ENCODE results near the gene LTK. TPM values are rescaled to one million over a fixed set of nuclear protein-coding genes. Genes with fewer than 3 reads are reported as not detected.

Gene LTK
- 0.12 TPM for total RNA-seq

DNA sequence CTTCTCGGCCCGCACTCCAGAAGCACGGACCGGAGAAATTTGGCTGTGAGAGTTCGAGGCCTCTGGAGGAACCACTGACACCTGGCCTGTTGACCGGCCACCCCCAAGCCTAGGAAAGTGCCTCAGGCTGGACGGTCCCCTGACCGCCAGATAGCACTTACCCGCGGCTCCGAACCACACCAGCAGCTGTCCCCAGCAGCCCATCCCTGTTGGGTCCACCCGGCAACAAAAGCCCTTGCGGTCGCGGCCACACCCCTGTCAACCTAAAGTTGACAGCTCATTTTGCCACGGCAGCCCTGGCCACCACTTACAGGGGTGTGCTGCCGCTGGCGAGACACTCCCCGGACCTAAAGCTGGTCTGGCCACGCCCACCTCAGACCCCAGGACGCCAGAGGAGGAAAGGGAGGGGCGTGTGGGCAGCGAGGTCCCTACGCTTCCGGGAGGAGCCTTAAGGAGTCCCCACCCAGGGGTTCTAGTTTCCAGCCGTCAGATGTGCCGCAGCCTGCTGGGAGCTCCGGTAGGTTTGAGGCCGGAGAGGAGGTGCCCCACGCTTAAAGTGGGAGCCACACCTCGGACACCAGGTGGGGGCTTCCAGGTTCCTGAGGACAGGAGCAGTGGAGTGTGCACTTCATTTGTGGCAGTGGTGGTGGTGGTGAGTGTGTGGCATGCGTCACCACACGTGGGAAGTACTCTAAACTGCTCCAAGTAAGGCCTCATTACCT lies at the start of gene LTK:
TSS of gene LTK (minus strand) at position 322 of the 722 bp plus-strand sequence. CDS start at position 204, 118 bp downstream.
- ATAC-seq: peak; percentile 30

DNA sequence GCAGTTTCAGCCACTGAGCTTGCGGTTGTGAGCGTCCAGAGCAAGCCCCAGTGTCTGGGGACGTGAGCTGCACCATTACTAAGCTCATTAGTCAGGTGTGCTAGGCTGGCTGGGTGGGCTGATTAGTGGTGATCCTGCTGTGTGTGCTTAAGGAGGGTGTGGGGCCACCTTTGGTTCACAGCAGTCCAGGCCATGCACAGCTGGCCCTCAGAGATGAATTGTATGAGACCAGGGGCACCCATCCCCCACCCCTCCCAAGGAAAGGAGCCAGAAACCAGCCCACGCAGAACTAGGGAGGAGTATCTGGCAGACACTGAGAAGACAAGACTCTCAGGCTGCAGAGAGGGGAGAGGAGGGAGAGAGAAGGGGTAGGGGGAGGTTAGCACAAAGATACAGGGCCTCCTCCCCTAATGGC lies 49.2 kb upstream of the LTK start:
- ATAC-seq: no peak

GRCh38 chr15:41562244-41562643 lies 48.6 kb upstream of the LTK start:
- no peak for ATAC-seq

GRCh38 chr15:41561777-41562145 lies 48.1 kb upstream of the LTK start:
- ATAC-seq: no peak

DNA sequence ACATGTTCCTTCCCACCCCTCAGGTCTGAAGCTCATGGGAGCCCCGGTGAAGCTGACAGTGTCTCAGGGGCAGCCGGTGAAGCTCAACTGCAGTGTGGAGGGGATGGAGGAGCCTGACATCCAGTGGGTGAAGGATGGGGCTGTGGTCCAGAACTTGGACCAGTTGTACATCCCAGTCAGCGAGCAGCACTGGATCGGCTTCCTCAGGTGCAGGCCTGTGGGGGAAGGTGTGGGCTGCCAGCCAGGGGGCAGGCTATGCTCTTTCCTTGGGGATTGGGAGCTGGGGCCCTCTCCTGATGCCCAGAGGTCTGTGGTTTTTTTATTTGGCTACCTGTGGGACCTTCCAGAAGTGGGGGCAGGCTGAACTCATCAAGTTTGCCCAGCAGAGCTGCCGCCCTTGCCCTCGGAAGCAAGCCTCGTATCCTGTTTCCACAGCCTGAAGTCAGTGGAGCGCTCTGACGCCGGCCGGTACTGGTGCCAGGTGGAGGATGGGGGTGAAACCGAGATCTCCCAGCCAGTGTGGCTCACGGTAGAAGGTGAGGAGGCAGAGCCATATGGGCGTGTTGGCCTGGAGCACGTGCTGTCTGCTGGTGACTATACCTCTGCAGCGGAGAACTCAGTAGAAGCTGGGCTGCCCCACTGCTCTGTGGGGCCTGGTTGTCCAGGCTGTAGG lies 47.6 kb upstream of the LTK start:
- ATAC-seq: no peak

DNA sequence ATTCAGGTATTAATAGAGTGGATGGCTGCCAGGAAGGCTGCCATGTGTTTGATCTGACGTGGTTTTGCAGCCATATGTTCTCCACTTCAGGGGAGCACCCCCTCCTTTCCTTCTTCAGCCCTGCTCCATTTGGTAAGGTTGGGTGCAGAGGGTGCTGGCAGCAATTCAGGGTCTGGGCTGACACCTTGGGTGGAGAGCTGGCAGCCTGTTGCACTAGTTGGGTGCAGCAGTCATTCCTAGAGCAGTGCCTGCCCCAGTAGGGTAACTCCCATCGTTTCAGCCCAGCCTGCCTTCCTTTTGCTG lies 46.9 kb upstream of the LTK start:
- ATAC-seq: peak; percentile 40

GRCh38 chr15:41559239-41559782 lies 45.7 kb upstream of the LTK start:
- ATAC-seq: no peak

- peak; percentile 48 for ATAC-seq
These were observed 45.0 kb upstream of the LTK start, which contains the start of gene TYRO3 for GRCh38 chr15:41558400-41559238. TYRO3 (plus strand) TSS chr15:41559212; CDS start chr15:41559258, 46 bp downstream.

DNA sequence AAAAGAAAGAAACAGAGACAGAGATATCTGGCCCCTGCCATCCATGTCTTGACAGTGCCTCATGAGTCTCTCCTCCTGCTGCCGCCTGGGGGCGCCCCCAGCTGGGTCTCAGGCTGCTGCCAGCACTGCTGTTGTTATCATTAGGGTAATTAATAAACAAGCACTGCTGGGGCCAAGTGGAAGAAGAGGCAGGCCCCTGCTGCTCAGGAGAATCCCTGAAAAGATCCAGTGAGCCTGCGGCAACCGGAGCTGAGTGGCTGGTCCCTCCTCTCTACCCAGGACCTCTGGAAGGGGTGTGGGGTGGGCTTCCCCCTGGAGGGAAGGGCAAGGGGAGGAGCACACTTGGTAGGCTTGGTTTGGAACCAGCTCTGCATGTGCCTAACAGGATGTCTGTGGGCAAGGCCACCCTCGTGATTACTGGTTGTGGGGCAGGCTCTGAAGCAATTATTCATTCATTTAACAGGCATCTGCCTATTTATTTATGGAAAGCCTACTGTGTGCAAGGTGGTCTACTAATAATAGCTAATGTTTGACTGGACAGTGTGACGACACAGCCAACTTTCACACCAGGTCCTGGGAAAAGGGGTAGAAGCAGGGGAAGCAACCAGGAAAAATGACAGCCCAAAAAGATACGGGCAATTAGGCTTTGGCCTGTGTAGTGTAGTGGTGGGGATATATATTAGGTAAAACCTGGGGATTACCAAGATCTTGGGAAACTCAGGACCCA lies 44.2 kb upstream of the LTK start:
- ATAC-seq: peak; percentile 64

GRCh38 chr15:41556677-41557076 lies 43.0 kb upstream of the LTK start:
- ATAC-seq: no peak

GRCh38 chr15:41554915-41555314 lies 41.3 kb upstream of the LTK start:
- no peak for ATAC-seq

DNA sequence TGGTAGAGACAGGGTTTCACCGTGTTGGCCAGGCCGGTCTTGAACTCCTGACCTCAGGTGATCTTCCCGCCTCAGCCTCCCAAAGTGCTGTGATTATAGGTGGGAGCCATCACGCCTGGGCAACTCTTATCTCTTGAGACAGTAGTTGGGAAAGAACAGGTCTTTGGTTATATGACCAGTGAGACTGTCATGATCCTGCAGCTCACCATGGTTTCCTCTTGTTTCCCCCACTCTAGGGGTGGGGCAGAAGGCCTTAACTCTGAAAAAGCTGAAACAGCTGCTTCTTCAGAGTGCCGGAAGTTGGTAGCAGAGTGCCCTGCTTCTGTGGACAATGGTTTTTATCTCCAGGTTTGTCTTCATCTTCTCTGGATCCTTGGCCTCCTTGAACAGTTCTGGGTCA lies 40.7 kb upstream of the LTK start:
- no peak for ATAC-seq

DNA sequence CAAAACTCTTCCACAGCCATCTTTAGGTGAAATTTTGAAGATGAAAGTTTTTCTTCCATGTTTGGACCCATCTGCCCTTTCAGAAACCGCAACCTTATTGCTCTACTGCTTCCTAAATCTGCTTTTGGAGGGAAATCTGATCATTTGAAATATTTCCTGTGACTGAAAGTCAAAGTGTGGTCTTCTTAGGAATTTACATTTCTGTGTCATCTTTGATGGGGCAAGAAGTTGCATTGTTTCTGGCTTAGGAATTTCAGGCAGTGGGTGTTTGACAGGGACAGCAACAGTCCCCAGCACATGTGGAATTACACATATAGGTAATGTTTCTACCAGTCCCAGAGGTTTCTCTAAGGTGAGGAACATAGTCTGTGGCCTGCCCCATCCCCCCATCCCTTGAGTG lies 40.1 kb upstream of the LTK start:
- ATAC-seq: no peak

DNA sequence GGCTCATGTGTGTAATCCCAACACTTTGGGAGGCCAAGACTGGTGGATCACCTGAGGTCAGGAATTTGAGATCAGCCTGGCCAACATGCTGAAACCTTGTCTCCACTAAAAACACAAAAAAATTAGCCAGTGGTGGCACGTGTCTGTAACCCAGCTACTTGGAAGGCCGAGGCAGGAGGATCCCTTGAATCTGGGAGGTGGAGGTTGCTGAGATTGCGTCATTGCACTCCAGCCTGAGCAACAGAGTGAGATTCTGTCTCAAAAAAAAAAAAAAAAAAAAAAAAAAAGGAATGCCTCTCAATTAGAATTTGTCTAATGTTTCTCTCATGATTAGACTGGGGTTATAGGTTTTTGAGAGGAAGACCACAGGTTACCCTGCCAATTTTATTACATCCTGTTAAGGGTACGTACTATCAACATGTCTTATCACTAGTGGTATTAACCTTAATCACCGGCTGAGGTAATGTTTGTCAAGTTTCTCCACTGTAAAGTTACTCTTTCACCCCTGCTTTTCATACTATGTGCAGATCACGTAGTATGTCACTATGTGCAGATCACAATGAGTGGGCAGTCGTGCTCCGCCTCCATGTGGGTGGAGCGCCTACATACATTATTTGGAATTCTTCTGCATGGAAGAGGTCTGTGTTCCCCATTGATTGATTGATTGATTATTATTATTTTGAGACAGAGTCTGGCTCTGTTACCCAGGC lies 36.6 kb upstream of the LTK start:
- ATAC-seq: no peak

GRCh38 chr15:41546851-41547786 lies 33.5 kb upstream of the LTK start:
- ATAC-seq: peak; percentile 59

GRCh38 chr15:41545218-41545617 lies 31.6 kb upstream of the LTK start:
- ATAC-seq: no peak

DNA sequence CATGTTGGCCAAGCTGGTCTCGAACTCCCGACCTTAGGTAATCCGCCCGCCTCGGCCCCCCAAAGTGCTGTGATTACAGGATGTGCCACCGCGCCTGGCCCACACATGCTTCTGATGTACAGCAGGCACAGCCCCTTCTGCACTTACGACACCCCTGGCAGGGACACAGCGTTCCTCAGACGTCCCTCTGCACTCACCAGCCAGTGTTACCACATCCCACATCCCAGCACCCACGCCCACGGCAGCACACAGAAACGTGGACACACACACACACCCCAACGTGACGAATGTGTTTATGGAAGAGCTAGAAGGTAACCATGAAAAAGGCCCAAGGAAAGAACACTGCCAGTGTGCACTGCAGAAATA lies 31.0 kb upstream of the LTK start:
- ATAC-seq: peak; percentile 25

- no peak for ATAC-seq
These were observed 29.9 kb upstream of the LTK start for GRCh38 chr15:41543521-41543870.

DNA sequence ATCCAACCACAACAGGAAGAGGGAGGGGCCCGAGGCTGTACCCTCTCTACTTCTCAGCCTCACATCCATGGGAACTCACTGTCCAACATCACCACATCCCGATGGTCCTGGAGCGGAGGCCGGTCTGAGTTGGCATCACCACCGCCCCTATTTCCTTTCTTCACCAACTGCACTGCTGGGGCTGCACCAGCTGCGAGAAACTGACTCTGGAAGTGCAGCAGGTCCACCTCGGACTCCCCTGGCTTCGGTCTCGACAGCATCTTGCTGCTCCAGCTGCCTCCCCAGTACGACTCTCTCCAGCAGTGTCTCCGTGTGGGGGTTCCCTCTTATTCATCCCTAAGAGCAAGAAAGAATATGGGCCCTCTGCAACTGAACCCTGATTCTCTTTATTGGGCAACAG lies 23.2 kb upstream of the LTK start:
- ATAC-seq: no peak

DNA sequence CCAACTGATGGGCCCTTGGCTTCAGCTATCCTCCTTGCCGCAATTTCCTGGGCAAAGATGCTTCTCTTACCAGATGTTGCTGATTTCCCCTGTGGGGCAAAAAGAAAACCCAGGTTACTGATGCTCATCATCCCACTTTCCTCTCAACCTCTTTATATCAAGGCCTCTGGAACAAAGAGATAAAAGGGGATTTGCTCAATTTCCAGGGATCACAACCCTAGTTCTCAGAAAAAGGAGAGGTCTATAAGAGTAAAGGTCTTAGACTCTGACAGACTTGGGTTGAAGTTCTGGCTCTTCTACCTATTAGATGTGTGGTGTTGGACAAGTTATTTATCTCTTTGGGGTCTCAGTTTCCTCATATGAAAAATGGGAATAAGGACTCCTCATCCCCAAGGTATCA lies 21.9 kb upstream of the LTK start:
- ATAC-seq: no peak
